Liver (tissue), 2 donors: Measurements from ENCODE around the gene HOMER1.

Source experiments
- CTCF ChIP-seq: fragments of 150-350 bp; IDR thresholded peaks from 2 replicates; pipeline ENCODE4 v1.5.1; 2017; ENCODE audit warnings: improper control_type of control experiment, low read depth, low read length; ENCODE audit not compliant: missing input control
- TF ChIP-seq, protein P1 (sequence below): IDR thresholded peaks from 2 replicates; pipeline ENCODE4 v1.6.1; 2016; ENCODE audit warnings: antibody characterized with exemption
- donor health status: healthy.

- TF ChIP-seq CTCF: no peak
- TF ChIP-seq, protein P1, sequence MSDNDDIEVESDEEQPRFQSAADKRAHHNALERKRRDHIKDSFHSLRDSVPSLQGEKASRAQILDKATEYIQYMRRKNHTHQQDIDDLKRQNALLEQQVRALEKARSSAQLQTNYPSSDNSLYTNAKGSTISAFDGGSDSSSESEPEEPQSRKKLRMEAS: no peak
These were observed 26.7 kb downstream of the HOMER1 start for GRCh38 chr5:79487251-79487650.
